ENCODE results near the gene IL25.
"Not testable (repeated sequence)": the region's sequence is repeated elsewhere in the genome, so short reads cannot be mapped to it uniquely, and the experiment has no call there.

IL25 gene

GRCh38 chr14:23372509-23372908 lies at the start of gene IL25:
IL25 (plus strand) TSS chr14:23372809.
- DNase-seq: no peak

DNA sequence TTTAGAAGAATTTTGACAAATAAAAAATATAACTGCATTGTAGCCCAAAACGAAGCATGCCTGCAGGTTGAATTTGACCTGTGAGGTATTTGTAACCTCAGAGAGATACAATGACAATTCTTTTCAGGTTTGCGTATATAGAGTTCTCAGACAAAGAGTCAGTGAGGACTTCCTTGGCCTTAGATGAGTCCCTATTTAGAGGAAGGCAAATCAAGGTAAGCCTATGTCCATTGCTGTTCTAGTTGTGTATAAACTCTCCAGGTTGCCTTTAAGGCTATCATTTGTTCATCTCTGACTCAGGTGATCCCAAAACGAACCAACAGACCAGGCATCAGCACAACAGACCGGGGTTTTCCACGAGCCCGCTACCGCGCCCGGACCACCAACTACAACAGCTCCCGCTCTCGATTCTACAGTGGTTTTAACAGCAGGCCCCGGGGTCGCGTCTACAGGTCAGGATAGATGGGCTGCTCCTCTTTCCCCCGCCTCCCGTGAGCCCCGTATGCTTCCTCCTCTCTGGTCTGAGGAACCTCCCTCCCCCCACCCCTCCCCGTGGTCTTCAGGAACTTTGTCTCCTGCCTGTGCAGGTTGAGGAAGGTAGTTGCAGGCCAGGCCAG lies 48.7 kb upstream of the IL25 start:
- DNase-seq: no peak

DNA sequence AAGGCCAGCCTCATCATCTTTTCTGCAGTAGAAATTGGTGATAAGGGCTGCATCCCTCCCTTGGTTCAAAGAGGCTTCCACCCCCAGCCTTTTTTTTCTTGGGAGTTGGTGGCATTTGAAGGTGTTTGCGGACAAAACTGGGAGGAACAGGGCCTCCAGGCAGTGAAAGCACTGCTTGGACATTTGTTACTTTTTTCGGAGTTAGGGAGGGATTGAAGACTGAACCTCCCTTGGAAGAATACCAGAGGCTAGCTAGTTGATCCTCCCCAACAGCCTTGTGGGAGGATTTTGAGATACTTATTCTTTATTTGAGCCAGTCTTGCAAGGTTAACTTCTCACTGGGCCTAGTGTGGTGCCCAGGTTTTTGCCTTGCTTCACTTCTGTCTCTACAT lies 48.2 kb upstream of the IL25 start:
- no peak for DNase-seq

DNA sequence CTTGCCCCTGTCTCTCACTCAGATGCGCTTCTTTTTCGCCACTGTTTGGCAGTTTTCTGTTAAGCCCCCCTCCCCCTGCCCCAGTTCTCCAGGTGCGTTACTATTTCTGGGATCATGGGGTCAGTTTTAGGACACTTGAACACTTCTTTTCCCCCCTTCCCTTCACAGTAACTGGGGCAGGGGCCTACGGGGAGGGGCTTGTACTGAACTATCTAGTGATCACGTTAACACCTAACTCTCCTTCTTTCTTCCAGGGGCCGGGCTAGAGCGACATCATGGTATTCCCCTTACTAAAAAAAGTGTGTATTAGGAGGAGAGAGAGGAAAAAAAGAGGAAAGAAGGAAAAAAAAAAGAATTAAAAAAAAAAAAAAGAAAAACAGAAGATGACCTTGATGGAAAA lies 47.6 kb upstream of the IL25 start:
- DNase-seq: no peak

DNA sequence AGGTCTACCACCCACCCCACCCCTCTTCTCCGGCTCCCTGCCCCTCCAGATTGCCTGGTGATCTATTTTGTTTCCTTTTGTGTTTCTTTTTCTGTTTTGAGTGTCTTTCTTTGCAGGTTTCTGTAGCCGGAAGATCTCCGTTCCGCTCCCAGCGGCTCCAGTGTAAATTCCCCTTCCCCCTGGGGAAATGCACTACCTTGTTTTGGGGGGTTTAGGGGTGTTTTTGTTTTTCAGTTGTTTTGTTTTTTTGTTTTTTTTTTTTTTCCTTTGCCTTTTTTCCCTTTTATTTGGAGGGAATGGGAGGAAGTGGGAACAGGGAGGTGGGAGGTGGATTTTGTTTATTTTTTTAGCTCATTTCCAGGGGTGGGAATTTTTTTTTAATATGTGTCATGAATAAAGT lies 46.9 kb upstream of the IL25 start:
- not testable (repeated sequence) for DNase-seq

DNA sequence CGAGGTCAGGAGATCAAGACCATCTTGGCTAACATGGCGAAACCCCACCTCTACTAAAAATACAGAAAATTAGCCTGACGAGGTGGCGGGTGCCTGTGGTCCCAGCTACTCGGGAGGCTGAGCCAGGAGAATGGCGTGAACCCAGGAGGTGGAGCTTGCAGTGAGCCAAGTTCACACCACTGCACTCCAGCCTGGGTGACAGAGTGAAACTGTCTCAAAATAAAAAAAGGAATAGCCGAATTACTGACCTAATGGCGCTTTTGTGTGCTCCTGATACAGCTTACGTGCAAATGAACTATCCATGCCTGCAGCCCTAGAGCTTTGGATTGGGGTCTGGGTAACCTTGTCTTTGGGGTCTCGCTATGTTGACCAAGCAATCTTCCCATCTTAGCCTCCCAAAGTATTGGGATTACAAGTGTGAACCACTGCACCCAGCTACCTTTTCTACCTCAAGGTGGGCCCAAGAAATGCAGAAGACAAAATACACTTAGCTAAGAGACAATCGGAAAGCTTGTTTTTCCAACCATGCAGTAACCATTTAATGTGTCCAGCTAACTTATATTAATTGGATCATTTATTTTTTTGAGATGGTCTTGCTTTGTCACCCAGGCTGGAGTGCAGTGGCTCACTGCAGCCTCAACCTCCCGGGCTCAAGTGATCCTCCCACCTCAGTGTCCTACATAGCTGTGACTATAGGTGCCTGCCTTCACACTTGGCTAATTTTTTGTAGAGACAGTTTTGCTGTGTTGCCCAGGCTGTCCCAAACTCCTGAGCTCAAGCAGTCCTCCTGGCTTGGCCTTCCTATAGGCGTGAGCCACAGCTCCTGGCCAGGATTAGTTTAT lies 45.9 kb upstream of the IL25 start:
- DNase-seq: no peak

DNA sequence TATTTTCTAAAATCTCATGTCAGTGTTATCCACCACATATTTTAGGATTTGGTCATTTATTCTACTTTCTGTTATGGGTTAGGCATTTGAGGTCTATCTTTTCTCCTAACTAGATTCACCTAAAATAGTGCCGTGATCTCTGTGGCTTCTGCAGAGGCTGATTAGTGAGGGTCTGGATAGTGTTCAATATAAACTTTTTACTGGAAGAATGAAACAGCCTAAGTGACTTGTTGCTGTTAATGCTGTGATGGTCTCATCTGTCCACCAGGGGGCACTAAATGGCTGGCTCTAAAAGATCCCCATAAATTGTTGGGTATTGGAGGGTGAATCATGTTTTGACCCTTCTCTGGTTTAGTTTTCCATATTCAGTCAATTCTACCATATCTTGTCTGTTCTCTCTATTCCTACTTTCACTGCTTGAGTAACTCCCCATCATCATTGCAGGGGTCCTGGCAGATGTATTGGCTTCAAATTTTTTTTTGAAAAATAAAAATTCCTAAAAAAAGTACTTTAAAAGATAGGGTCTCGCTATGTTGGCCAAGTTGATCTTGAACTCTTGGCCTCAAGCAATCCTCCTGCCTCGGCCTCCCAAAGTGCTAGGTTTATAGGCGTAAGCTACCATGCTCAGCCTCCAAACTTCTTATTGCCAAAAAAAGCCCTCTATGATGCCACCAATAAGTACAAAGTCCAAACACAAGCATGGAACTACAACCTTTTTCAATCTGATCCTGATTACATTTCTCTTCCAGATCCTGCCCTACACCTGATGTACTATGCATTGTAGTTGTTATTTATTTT lies 44.5 kb upstream of the IL25 start:
- peak; percentile 54 for DNase-seq

GRCh38 chr14:23335623-23336022 lies 37.0 kb upstream of the IL25 start:
- no peak for DNase-seq

GRCh38 chr14:23339506-23340268 lies 32.9 kb upstream of the IL25 start:
- no peak for DNase-seq

DNA sequence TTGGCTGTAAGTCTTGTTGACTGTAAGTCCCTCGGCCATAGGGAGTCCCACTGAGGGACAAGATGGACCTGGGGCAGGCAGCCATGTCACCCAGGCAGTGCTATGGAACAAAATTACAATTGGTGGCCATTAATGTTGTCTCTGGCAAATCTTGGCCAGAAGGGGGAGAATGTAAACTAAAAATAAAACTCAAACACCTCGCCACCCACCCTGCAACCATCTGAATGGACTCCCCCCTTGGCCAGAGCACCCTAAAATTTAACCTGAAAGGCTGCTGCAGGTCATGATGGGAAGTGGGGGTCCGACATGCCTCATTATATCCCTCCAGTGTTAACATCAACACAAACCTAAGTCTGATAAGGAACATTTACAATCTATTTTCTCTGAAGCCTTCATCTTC lies 28.1 kb upstream of the IL25 start:
- no peak for DNase-seq

DNA sequence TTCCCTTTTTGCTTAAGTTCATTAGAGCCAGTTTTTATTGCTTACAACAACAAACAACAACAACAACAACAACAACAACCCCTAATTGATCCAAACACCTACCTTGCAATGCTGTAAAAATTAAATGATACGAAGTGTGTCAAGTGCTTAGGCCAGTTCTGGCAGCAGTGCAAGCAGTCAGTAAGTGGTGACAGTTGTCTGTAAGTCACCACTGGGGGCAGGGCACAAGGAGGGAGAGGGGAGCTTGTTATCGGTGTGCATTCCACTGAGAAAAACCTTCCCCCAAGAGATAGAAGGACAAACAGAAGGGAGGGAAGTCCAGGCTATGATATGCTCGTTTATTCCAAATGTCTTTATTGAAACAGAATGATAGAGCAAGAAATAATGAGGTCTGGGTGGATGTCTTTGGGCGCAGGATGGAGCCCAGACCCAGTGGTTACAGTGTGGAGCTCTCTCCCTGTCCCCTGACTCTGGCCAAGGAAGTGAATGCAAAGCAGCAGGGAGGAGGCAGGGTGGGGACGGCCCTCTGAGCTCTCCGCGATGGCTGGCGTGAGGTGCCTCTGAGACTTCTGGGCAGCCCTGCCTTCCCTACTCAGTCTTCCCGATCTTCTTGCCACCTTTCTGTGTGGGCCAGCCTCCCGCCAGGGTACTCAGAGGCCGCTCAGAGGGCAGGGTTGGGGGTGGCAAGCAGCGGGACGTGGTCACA lies 26.5 kb upstream of the IL25 start:
- DNase-seq: no peak

- DNase-seq: no peak
Measured at GRCh38 chr14:23346693-23347405, 25.8 kb upstream of the IL25 start.

GRCh38 chr14:23347406-23348296 lies 25.0 kb upstream of the IL25 start:
- DNase-seq: no peak

GRCh38 chr14:23348297-23348655 lies 24.3 kb upstream of the IL25 start:
- DNase-seq: no peak

GRCh38 chr14:23349156-23349845 lies 23.3 kb upstream of the IL25 start:
- DNase-seq: no peak

- DNase-seq: no peak
Measured at GRCh38 chr14:23351681-23352505, 20.7 kb upstream of the IL25 start.

DNA sequence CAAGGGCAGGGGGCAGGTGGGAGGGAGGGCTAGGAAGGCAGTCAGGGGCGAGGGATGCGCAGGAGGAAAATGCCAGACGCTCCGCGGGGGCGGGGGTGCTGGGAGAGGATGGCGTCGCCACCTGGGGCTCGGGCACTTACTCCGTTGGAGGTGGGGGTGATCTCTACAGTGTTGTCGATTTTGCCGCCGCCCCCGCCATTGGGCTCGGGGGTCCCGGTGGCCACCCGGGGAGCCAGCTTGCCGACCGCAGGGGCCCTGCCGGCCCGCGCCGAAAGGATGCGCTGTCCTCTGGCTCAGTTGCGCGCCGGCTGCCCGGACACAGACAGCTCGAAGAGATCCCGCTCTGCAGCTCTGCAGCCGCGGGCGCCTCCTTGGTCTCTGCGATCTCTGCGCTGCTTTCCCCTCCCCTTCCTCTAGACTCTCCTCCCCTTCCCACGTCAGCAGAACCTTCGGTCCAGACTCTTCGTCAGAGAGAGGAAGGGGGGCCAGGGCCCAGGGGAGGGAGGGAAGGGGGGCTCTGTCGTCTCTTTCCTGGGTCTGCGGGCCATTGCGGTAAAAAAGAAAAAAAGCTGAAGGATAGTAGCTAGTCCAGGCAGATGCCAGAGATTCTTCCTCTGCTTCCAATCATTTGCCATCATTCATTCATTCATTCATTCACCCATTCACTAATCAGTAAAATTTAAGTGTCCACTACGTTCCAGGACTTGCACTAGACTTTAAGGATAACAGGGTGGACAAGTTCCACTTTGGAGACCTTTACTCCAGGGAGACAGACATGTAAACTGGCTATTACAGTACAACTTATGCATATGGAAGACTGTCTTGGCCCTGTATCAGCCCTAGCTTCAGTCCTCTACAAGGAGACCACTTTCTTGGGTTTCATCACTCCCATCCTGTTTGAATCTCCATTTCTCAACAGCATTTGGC lies 19.8 kb upstream of the IL25 start, which contains the start of gene SLC22A17:
Gene SLC22A17 (minus strand): TSS at position 382 of the 927 bp plus-strand sequence.
- DNase-seq: no peak

DNA sequence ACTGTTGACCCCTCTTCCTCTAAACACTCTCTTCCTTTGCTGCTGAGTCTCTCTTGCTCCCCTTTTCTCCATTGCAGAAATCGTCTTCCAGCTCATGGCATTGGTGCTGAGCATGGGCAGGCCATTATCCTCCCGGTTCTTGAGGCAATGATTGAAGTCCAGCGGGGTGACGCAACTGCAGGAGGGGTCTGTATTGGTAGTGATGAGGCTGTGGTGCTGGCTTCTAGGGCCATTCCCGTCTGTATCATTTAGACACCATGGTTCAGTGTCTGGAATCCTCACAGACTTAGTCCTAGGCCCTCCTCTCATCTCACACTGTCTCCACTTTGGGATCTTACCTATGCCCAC lies 19.2 kb upstream of the IL25 start:
- DNase-seq: no peak
